ENCODE results near the gene FAM131C.

DNA sequence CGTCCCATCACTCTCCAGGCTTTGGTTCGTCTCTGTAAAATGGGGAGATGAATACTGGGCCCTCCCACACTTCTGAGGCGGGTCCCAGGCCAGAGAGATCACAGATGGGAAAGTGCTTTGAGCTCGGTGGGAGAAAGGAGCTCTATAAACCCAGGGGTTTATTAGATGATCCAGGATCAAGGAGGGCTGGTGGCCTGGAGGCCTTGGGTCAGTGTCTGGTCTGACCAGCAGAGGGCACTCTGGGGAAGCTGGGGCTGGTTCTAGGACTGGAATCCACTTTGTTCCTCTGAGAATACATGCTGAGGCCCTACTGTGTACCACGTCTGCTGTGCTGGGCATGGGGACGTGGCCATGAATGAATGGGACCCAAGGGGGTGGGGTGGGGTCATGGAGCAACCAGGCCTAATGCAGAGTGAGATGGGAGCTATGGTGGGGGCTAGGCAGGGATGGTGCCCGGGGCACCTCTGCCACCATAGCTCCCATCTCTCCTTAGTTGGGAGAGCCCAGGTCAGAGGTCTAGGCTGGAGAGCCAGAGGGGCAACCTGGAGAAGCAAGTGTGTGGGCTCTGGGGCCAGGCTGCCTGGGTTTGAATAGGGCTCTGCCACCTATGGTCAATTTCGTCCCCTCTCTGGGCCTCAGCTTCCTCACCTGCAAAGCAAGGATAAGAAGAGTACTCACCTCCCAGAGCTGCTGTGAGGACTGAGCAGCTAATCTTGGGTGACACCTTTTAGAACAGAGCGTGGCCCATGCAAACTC lies 9.0 kb upstream of the FAM131C start:
- TF ChIP-seq POLR2AphosphoS5 (IDR thresholded peaks at IDR 0.05) (no peak), SMC3 (conservative IDR thresholded peaks at IDR 0.05; ENCODE audit: poor library complexity) (no peak), TAF1 (IDR thresholded peaks at IDR 0.05; ENCODE audit: low read depth) (no peak), EP300 (conservative IDR thresholded peaks at IDR 0.05; ENCODE audit: poor library complexity, severe bottlenecking) (no peak), MXI1 (conservative IDR thresholded peaks at IDR 0.05; ENCODE audit: poor library complexity, severe bottlenecking) (no peak), EZH2 (IDR thresholded peaks at IDR 0.05; ENCODE audit: borderline replicate concordance, insufficient read depth, low read length, poor library complexity, severe bottlenecking) (no peak), RAD21 (conservative IDR thresholded peaks at IDR 0.05) (no peak)
- TF ChIP-seq, protein P1, sequence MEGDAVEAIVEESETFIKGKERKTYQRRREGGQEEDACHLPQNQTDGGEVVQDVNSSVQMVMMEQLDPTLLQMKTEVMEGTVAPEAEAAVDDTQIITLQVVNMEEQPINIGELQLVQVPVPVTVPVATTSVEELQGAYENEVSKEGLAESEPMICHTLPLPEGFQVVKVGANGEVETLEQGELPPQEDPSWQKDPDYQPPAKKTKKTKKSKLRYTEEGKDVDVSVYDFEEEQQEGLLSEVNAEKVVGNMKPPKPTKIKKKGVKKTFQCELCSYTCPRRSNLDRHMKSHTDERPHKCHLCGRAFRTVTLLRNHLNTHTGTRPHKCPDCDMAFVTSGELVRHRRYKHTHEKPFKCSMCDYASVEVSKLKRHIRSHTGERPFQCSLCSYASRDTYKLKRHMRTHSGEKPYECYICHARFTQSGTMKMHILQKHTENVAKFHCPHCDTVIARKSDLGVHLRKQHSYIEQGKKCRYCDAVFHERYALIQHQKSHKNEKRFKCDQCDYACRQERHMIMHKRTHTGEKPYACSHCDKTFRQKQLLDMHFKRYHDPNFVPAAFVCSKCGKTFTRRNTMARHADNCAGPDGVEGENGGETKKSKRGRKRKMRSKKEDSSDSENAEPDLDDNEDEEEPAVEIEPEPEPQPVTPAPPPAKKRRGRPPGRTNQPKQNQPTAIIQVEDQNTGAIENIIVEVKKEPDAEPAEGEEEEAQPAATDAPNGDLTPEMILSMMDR (IDR thresholded peaks at IDR 0.05; ENCODE audit: poor library complexity, severe bottlenecking): no peak
- TF ChIP-seq, protein P2, sequence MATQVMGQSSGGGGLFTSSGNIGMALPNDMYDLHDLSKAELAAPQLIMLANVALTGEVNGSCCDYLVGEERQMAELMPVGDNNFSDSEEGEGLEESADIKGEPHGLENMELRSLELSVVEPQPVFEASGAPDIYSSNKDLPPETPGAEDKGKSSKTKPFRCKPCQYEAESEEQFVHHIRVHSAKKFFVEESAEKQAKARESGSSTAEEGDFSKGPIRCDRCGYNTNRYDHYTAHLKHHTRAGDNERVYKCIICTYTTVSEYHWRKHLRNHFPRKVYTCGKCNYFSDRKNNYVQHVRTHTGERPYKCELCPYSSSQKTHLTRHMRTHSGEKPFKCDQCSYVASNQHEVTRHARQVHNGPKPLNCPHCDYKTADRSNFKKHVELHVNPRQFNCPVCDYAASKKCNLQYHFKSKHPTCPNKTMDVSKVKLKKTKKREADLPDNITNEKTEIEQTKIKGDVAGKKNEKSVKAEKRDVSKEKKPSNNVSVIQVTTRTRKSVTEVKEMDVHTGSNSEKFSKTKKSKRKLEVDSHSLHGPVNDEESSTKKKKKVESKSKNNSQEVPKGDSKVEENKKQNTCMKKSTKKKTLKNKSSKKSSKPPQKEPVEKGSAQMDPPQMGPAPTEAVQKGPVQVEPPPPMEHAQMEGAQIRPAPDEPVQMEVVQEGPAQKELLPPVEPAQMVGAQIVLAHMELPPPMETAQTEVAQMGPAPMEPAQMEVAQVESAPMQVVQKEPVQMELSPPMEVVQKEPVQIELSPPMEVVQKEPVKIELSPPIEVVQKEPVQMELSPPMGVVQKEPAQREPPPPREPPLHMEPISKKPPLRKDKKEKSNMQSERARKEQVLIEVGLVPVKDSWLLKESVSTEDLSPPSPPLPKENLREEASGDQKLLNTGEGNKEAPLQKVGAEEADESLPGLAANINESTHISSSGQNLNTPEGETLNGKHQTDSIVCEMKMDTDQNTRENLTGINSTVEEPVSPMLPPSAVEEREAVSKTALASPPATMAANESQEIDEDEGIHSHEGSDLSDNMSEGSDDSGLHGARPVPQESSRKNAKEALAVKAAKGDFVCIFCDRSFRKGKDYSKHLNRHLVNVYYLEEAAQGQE (IDR thresholded peaks at IDR 0.05; ENCODE audit: borderline replicate concordance): no peak

Data from neural cell (in vitro differentiated cells).